Liver (tissue), 9 donors: ENCODE measurements around the gene AP1G1. TPM values are rescaled to one million over a fixed set of nuclear protein-coding genes. Genes with fewer than 3 reads are reported as not detected.

Experiments
- DNase-seq: peaks from one replicate; pipeline ENCODE4 v3.0.0-alpha.2; 2017; ENCODE audit warnings: low spot score
- H3K27ac ChIP-seq, 2 donors: one replicate each; pipeline ENCODE4 v1.7.0; 2013; ENCODE audit warnings: inconsistent platforms in 2 of 2, low read length in 2 of 2, control low read depth in 1 of 2, low read depth in 1 of 2, mild to moderate bottlenecking in 1 of 2
- H3K27me3 ChIP-seq, 4 donors: one replicate each; pipeline versions ENCODE4 v1.6.1 to v1.7.0; 2013; ENCODE audit warnings: low read length in 3 of 4, inconsistent platforms in 1 of 4, mild to moderate bottlenecking in 1 of 4, moderate library complexity in 1 of 4; ENCODE audit not compliant: control insufficient read depth in 4 of 4, insufficient read depth in 4 of 4
- H3K36me3 ChIP-seq, 4 donors: one replicate each; pipeline versions ENCODE4 v1.6.1 to v1.7.0; 2013; ENCODE audit warnings: low read length in 3 of 4, mild to moderate bottlenecking in 3 of 4, low read depth in 1 of 4, moderate library complexity in 1 of 4; ENCODE audit not compliant: control insufficient read depth in 4 of 4, insufficient read depth in 3 of 4
- H3K4me1 ChIP-seq, 4 donors: one replicate each; pipeline versions ENCODE4 v1.6.1 to v1.7.0; 2013; ENCODE audit warnings: low read length in 3 of 4, mild to moderate bottlenecking in 3 of 4, moderate library complexity in 1 of 4; ENCODE audit not compliant: control insufficient read depth in 4 of 4, insufficient read depth in 4 of 4
- H3K4me3 ChIP-seq, 3 donors: one replicate each; pipeline versions ENCODE4 v1.6.1 to v1.7.0; 2013; ENCODE audit warnings: low read length in 3 of 3, control low read depth in 1 of 3, low read depth in 1 of 3, mild to moderate bottlenecking in 1 of 3
- H3K9ac ChIP-seq, 2 donors: one replicate each; pipeline ENCODE4 v1.7.0; 2013; ENCODE audit warnings: low read length in 2 of 2, mild to moderate bottlenecking in 2 of 2, moderate library complexity in 2 of 2, control low read depth in 1 of 2, low read depth in 1 of 2
- H3K9me3 ChIP-seq, 4 donors: one replicate each; pipeline versions ENCODE4 v1.6.1 to v1.7.0; 2013; ENCODE audit warnings: low read length in 3 of 4; ENCODE audit not compliant: control insufficient read depth in 4 of 4
- EGR1 ChIP-seq, 2 donors: IDR thresholded peaks; 2 replicates each; pipeline ENCODE4 v1.6.1; 2016 to 2018; ENCODE audit warnings: antibody characterized with exemption in 2 of 2, low read depth in 2 of 2
- FOXA1 ChIP-seq: IDR thresholded peaks from 2 replicates; pipeline ENCODE4 v1.6.1; 2016; ENCODE audit warnings: antibody characterized with exemption
- FOXA2 ChIP-seq: IDR thresholded peaks from 2 replicates; pipeline ENCODE4 v1.6.1; 2016; ENCODE audit warnings: antibody characterized with exemption
- GABPA ChIP-seq, 2 donors: IDR thresholded peaks in 1 of 2; conservative IDR thresholded peaks in 1 of 2; 2 replicates each; pipeline ENCODE4 v1.6.1; 2016; ENCODE audit warnings: antibody characterized with exemption in 2 of 2, mild to moderate bottlenecking in 1 of 2, moderate library complexity in 1 of 2
- HNF4A ChIP-seq, 2 donors: conservative IDR thresholded peaks; 2 replicates each; pipeline ENCODE4 v1.6.1; 2016; ENCODE audit warnings: antibody characterized with exemption in 2 of 2, mild to moderate bottlenecking in 2 of 2
- HNF4G ChIP-seq: IDR thresholded peaks from 2 replicates; pipeline ENCODE4 v1.6.1; 2016; ENCODE audit warnings: antibody characterized with exemption
- JUND ChIP-seq, 2 donors: IDR thresholded peaks; 2 replicates each; pipeline ENCODE4 v1.6.1; 2016; ENCODE audit warnings: antibody characterized with exemption in 2 of 2
- NR2F2 ChIP-seq: IDR thresholded peaks from 2 replicates; pipeline ENCODE4 v1.6.1; 2016; ENCODE audit warnings: antibody characterized with exemption
- RAD21 ChIP-seq, 2 donors: IDR thresholded peaks; 2 replicates each; pipeline ENCODE4 v1.6.1; 2016; ENCODE audit warnings: antibody characterized with exemption in 2 of 2, mild to moderate bottlenecking in 2 of 2
- RXRA ChIP-seq, 2 donors: IDR thresholded peaks; 2 replicates each; pipeline ENCODE4 v1.6.1; 2017 to 2018; ENCODE audit warnings: antibody characterized with exemption in 2 of 2, mild to moderate bottlenecking in 1 of 2
- SP1 ChIP-seq: IDR thresholded peaks from 2 replicates; pipeline ENCODE4 v1.6.1; 2018; ENCODE audit warnings: antibody characterized with exemption, mild to moderate bottlenecking
- TAF1 ChIP-seq: conservative IDR thresholded peaks from 2 replicates; pipeline ENCODE4 v1.6.1; 2016; ENCODE audit warnings: antibody characterized with exemption, mild to moderate bottlenecking
- YY1 ChIP-seq: IDR thresholded peaks from 2 replicates; pipeline ENCODE4 v1.6.1; 2016; ENCODE audit warnings: antibody characterized with exemption, mild to moderate bottlenecking
- WGBS: extraction: QIAGEN DNeasy Blood & Tissue Kit; methylation state at CpG from one replicate; pipeline ENCODE4 v1.1.7; 2013; 5-methylcytosine and 5-hydroxymethylcytosine counted together
- polyA plus RNA-seq, 2 donors: library from polyadenylated mRNA; stranded (reverse) in 1 of 2; unstranded in 1 of 2; fragments of 200-250 nt in 1 of 2; fragments of >200 nt in 1 of 2; fragmentation: Nextera tagmentation in 1 of 2; extraction: Ambion mirVana in 1 of 2; gene quantifications; one replicate each; pipeline versions ENCODE4 v1.2.1 to v1.2.3, GENCODE V29; 2013 to 2015
- total RNA-seq, 2 donors: library from RNA; depleted of rRNA; stranded (reverse); fragments of >200 nt; gene quantifications; one replicate each; pipeline ENCODE4 v1.2.3, GENCODE V29; 2014
- TF ChIP-seq, protein P1 (sequence below): IDR thresholded peaks from 2 replicates; pipeline ENCODE4 v1.6.1; 2016; ENCODE audit warnings: antibody characterized with exemption
- TF ChIP-seq, protein P2 (sequence below): IDR thresholded peaks from 2 replicates; pipeline ENCODE4 v1.6.1; 2016; ENCODE audit warnings: antibody characterized with exemption
- TF ChIP-seq, protein P3 (sequence below): fragments of 150-350 bp; IDR thresholded peaks from 2 replicates; pipeline ENCODE4 v1.5.1; 2017; ENCODE audit warnings: improper control_type of control experiment, low read depth, low read length; ENCODE audit not compliant: missing input control
- TF ChIP-seq, protein P4 (sequence below): IDR thresholded peaks from 2 replicates; pipeline ENCODE4 v1.6.1; 2016; ENCODE audit warnings: antibody characterized with exemption
- donor health status: healthy.
- donor health status: healthy.
- donor health status: healthy.
- donor health status: healthy.
- donor health status: healthy.

The AP1G1 gene
- total and polyA plus RNA-seq, 4 donors = 11.4 to 64.4 (median 32.8) TPM

DNA sequence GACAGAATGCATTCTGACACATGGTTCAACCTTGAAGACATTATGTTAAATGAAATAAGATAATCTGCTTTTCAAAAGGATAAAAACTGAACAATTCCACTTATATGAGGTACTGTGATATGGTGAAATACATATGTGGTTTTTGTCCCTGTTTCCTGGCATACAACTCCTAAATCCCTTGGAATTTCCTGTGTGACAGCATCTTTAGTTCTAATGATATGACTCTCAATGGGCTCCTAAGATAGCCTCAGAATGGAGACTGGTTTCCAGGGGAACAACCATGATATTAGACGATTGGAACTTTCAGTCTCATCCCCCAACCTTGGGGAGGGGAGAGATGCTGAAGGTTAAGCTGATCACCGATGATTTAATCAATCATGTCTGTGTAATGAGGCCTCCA is 46.4 kb downstream of the AP1G1 start:
- DNase-seq = no peak
- no peaks in the 10 kb centered on the region for H3K27me3 ChIP-seq
- TF ChIP-seq NR2F2 (no peak), TAF1 (no peak)
- peaks cover 9 to 70% (median 42%) of the 10 kb centered on the region in 4 donors for H3K36me3 ChIP-seq
- 85% methylated on average over 2 of the region's 2 CpGs for WGBS
- no peak overlapping the region for H3K27ac ChIP-seq
- H3K9ac ChIP-seq = no peak overlapping the region
- no peaks in the 10 kb centered on the region for H3K9me3 ChIP-seq
- H3K4me1 ChIP-seq = no peaks in the 10 kb centered on the region
- H3K4me3 ChIP-seq = no peak overlapping the region

DNA sequence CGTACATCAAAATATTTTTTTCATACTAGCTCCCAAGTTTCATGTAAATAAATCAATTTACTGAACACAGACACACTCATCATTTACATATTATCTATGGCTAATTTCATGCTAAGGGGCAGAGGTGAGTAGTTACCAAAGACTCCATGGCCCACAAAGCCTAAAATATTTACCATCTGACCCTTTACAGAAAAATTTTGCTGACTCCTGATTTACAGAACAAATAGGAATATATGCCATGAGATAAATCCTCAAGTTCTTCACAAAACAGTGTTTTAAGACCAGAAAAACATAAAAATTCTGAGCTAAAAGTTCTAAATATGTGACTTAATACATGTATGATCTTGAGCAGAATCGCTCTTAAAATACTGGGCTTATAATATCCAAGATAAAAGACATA is 47.5 kb downstream of the AP1G1 start:
- 98% methylated on average over 2 of the region's 2 CpGs for WGBS
- H3K4me1 ChIP-seq = no peaks in the 10 kb centered on the region
- no peak overlapping the region for H3K27ac ChIP-seq
- H3K9me3 ChIP-seq = no peaks in the 10 kb centered on the region
- peaks cover 12 to 75% (median 43%) of the 10 kb centered on the region in 4 donors for H3K36me3 ChIP-seq
- H3K9ac ChIP-seq = no peak overlapping the region
- DNase-seq = no peak
- H3K4me3 ChIP-seq = no peak overlapping the region
- TF ChIP-seq TAF1 = no peak
- TF ChIP-seq HNF4G = no peak
- TF ChIP-seq FOXA1 = no peak
- TF ChIP-seq NR2F2 = no peak
- no peak for TF ChIP-seq EGR1 (IDR thresholded peaks at IDR 0.05; ENCODE audit: low read depth in 2 of 2)
- no peak for TF ChIP-seq YY1
- no peak for TF ChIP-seq RAD21 (IDR thresholded peaks at IDR 0.05)
- no peak for TF ChIP-seq RXRA (IDR thresholded peaks at IDR 0.05)
- TF ChIP-seq, protein P1, sequence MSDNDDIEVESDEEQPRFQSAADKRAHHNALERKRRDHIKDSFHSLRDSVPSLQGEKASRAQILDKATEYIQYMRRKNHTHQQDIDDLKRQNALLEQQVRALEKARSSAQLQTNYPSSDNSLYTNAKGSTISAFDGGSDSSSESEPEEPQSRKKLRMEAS = no peak
- no peak for TF ChIP-seq JUND (IDR thresholded peaks at IDR 0.05)
- TF ChIP-seq GABPA (IDR thresholded peaks at IDR 0.05 in 1 of 2, conservative IDR thresholded peaks at IDR 0.05 in 1 of 2) = no peak
- TF ChIP-seq, protein P2, sequence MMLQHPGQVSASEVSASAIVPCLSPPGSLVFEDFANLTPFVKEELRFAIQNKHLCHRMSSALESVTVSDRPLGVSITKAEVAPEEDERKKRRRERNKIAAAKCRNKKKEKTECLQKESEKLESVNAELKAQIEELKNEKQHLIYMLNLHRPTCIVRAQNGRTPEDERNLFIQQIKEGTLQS = no peak
- no peak for TF ChIP-seq SP1
- H3K27me3 ChIP-seq = no peaks in the 10 kb centered on the region

DNA sequence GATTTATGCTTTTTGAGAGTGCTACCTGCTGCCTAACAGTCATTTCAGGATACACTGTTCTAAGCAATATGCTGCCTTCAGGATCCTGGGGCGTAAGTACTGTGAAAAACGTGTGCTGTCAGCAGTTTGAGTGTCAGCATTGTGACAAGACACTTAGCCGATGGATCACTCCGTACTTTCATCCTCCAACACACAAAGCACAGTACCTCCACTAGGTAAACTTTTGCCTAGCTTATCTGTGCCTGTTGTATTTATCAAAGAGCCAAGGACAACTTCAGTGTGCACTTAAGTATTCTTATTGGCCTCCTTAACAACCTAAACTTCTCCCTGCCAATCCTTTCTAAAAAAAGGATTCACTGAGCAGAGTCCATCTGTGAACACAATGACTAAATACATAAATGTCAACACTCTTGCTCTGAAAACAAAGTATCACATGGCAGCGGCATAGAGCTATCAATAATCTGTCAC is 50.3 kb downstream of the AP1G1 start:
- Histone ChIP-seq H3K36me3 (peaks cover 17 to 78% (median 60%) of the 10 kb centered on the region in 4 donors), H3K27me3 (no peaks in the 10 kb centered on the region), H3K27ac (no peak overlapping the region), H3K4me3 (no peak overlapping the region), H3K9me3 (no peaks in the 10 kb centered on the region), H3K9ac (no peak overlapping the region), H3K4me1 (no peaks in the 10 kb centered on the region)
- 77% methylated on average over 5 of the region's 5 CpGs for WGBS
- DNase-seq = no peak
- TF ChIP-seq, protein P2 = no peak
- TF ChIP-seq FOXA2 (no peak), FOXA1 (no peak)

DNA sequence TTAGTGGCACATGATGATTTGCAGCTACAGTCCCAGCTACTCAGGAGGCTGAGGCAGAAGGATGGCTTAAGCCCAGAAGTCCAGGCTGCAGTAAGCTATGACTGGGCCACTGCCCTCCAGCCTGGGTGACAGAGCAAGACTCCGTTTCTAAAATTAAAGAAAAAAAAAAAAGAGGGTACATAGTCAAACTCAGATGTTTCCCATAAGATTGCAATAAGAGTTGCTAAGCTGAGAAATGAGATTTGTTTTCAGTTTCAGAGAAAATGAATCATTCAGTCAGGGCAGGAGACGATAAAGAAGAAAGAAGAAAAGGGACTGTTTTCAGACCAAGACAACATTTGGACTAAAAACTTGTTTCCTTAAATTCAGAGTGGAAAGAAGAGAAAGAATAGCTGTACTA is 54.0 kb downstream of the AP1G1 start:
- Histone ChIP-seq H3K27ac (no peak overlapping the region), H3K36me3 (peaks cover 8 to 69% (median 52%) of the 10 kb centered on the region in 4 donors), H3K9ac (no peak overlapping the region), H3K4me3 (no peak overlapping the region), H3K4me1 (no peaks in the 10 kb centered on the region), H3K9me3 (no peaks in the 10 kb centered on the region), H3K27me3 (no peaks in the 10 kb centered on the region)
- 89% methylated on average over 2 of the region's 2 CpGs for WGBS
- no peak for DNase-seq
- TF ChIP-seq HNF4G (no peak), SP1 (no peak), YY1 (no peak), NR2F2 (no peak), RXRA (IDR thresholded peaks at IDR 0.05) (no peak), JUND (IDR thresholded peaks at IDR 0.05) (no peak), FOXA1 (no peak), TAF1 (no peak), GABPA (IDR thresholded peaks at IDR 0.05 in 1 of 2, conservative IDR thresholded peaks at IDR 0.05 in 1 of 2) (no peak), RAD21 (IDR thresholded peaks at IDR 0.05) (no peak), HNF4A (conservative IDR thresholded peaks at IDR 0.05) (no peak)
- TF ChIP-seq, protein P2 = no peak
- TF ChIP-seq, protein P3, sequence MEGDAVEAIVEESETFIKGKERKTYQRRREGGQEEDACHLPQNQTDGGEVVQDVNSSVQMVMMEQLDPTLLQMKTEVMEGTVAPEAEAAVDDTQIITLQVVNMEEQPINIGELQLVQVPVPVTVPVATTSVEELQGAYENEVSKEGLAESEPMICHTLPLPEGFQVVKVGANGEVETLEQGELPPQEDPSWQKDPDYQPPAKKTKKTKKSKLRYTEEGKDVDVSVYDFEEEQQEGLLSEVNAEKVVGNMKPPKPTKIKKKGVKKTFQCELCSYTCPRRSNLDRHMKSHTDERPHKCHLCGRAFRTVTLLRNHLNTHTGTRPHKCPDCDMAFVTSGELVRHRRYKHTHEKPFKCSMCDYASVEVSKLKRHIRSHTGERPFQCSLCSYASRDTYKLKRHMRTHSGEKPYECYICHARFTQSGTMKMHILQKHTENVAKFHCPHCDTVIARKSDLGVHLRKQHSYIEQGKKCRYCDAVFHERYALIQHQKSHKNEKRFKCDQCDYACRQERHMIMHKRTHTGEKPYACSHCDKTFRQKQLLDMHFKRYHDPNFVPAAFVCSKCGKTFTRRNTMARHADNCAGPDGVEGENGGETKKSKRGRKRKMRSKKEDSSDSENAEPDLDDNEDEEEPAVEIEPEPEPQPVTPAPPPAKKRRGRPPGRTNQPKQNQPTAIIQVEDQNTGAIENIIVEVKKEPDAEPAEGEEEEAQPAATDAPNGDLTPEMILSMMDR = no peak
- TF ChIP-seq, protein P4, sequence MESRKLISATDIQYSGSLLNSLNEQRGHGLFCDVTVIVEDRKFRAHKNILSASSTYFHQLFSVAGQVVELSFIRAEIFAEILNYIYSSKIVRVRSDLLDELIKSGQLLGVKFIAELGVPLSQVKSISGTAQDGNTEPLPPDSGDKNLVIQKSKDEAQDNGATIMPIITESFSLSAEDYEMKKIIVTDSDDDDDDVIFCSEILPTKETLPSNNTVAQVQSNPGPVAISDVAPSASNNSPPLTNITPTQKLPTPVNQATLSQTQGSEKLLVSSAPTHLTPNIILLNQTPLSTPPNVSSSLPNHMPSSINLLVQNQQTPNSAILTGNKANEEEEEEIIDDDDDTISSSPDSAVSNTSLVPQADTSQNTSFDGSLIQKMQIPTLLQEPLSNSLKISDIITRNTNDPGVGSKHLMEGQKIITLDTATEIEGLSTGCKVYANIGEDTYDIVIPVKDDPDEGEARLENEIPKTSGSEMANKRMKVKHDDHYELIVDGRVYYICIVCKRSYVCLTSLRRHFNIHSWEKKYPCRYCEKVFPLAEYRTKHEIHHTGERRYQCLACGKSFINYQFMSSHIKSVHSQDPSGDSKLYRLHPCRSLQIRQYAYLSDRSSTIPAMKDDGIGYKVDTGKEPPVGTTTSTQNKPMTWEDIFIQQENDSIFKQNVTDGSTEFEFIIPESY = no peak
